Hematopoietic multipotent progenitor cell (in vitro differentiated cells): Measurements from ENCODE around the gene PLEKHA6. TPM values are rescaled to one million over a fixed set of nuclear protein-coding genes. Genes with fewer than 3 reads are reported as not detected.
"Not testable (repeated sequence)": the region's sequence is repeated elsewhere in the genome, so short reads cannot be mapped to it uniquely, and the experiment has no call there.

ENCODE experiments used
- DNase-seq, 3 donors: peaks; one replicate each; pipeline ENCODE4 v3.0.0-alpha.2; 2011 to 2015; ENCODE audit warnings: low read depth in 2 of 3, low spot score in 2 of 3
- total RNA-seq: library from RNA; depleted of rRNA; stranded (reverse); fragments of >200 nt; gene quantifications from one replicate; pipeline ENCODE4 v1.2.3, GENCODE V29; 2012

PLEKHA6 gene
- total RNA-seq, 1 donor, result 1.6 TPM

- no peak for DNase-seq
Measured at GRCh38 chr1:204250428-204251030, 109.2 kb downstream of the PLEKHA6 start.

- DNase-seq, result no peak
Measured at GRCh38 chr1:204249736-204250427, 109.8 kb downstream of the PLEKHA6 start.

GRCh38 chr1:204248954-204249353 lies 110.8 kb downstream of the PLEKHA6 start:
- no peak for DNase-seq

- no peak for DNase-seq
Measured at GRCh38 chr1:204246876-204247275, 112.9 kb downstream of the PLEKHA6 start.

GRCh38 chr1:204242920-204243319 lies 116.8 kb downstream of the PLEKHA6 start:
- no peak for DNase-seq

GRCh38 chr1:204241914-204242313 lies 117.8 kb downstream of the PLEKHA6 start:
- DNase-seq, result no peak

- peak in 2 of 3 donors; percentile 31 to 50 for DNase-seq
Measured at GRCh38 chr1:204241050-204241449, 118.7 kb downstream of the PLEKHA6 start.

- DNase-seq, result no peak
Measured at GRCh38 chr1:204240233-204240632, 119.5 kb downstream of the PLEKHA6 start.

- DNase-seq, result not testable (repeated sequence)
Measured at GRCh38 chr1:204239401-204239800, 120.3 kb downstream of the PLEKHA6 start.

GRCh38 chr1:204238520-204238919 lies 121.2 kb downstream of the PLEKHA6 start:
- DNase-seq, result not testable (repeated sequence)

- DNase-seq, result not testable (repeated sequence)
Measured at GRCh38 chr1:204237515-204237914, 122.2 kb downstream of the PLEKHA6 start.

- DNase-seq, result no peak
Measured at GRCh38 chr1:204232526-204232925, 127.2 kb downstream of the PLEKHA6 start.

GRCh38 chr1:204230211-204230610 lies 129.5 kb downstream of the PLEKHA6 start:
- DNase-seq, result no peak

- no peak for DNase-seq
Measured at GRCh38 chr1:204228896-204229295, 130.8 kb downstream of the PLEKHA6 start.

GRCh38 chr1:204227996-204228785 lies 131.5 kb downstream of the PLEKHA6 start:
- no peak for DNase-seq

- peak in 1 of 3 donors; percentile 22 for DNase-seq
Measured at GRCh38 chr1:204227351-204227750, 132.4 kb downstream of the PLEKHA6 start.

GRCh38 chr1:204225841-204226735 lies 133.6 kb downstream of the PLEKHA6 start:
- DNase-seq, result peak in 1 of 3 donors; percentile 6

- DNase-seq, result no peak
Measured at GRCh38 chr1:204224655-204225054, 135.1 kb downstream of the PLEKHA6 start.

- DNase-seq, result no peak
Measured at GRCh38 chr1:204223129-204223860, 136.4 kb downstream of the PLEKHA6 start.

- DNase-seq, result no peak
Measured at GRCh38 chr1:204222764-204223055, 137.0 kb downstream of the PLEKHA6 start.
